T-cell (primary cell): ENCODE data around the gene TEX44. TPM values are rescaled to one million over a fixed set of nuclear protein-coding genes. Genes with fewer than 3 reads are reported as not detected.

ENCODE experiments used
- ATAC-seq, 4 experiments: fragments of 200-7000 bp in 3 of 4; fragments of 150-1000 bp in 1 of 4; cut with Tn5 transposase; replicated peaks in 1 of 4; 1 replicate in 3 of 4; 2 replicates in 1 of 4; pipeline ENCODE4 v1.10.0; 2021; ENCODE audit warnings: moderate library complexity in 3 of 4, mild to moderate bottlenecking in 2 of 4, moderate number of reproducible peaks in 1 of 4
- CTCF ChIA-PET, 2 donors: fragments of 300-600 bp; sonication (Branson Sonifier 250); formaldehyde crosslinking; loops; one replicate each; lab custom pipeline; 2022; ENCODE audit warnings: antibody characterized with exemption in 2 of 2; lab: Charles Lee
- POLR2A ChIA-PET, 2 donors: fragments of 300-600 bp; sonication (Branson Sonifier 250); formaldehyde crosslinking; loops; one replicate each; lab custom pipeline; 2022; ENCODE audit warnings: antibody characterized with exemption in 2 of 2; lab: Charles Lee
- DNase-seq, 35 experiments: peaks; one replicate each; pipeline versions ENCODE4 v3.0.0 to v3.0.0-alpha.2; 2013 to 2023
- H3K27ac ChIP-seq: one replicate; pipeline ENCODE4 v1.5.1; 2013; ENCODE audit warnings: low read length
- H3K27me3 ChIP-seq, 2 experiments: replicated peaks in 1 of 2; 1 replicate in 1 of 2; 2 replicates in 1 of 2; pipeline versions ENCODE4 v1.6.1 to v1.7.0; 2013; ENCODE audit warnings: low read length in 1 of 2, mixed read lengths in 1 of 2; ENCODE audit not compliant: control insufficient read depth in 2 of 2, insufficient read depth in 2 of 2; ENCODE audit errors: extremely low read depth in 1 of 2
- H3K36me3 ChIP-seq, 2 donors: 1 replicate in 1 of 2; 2 replicates in 1 of 2; pipeline versions ENCODE4 v1.6.1 to v1.7.0; 2013; ENCODE audit warnings: low read length in 1 of 2; ENCODE audit not compliant: control insufficient read depth in 2 of 2, insufficient read depth in 1 of 2; ENCODE audit errors: extremely low read depth in 1 of 2
- H3K4me1 ChIP-seq, 2 experiments: 1 replicate in 1 of 2; 2 replicates in 1 of 2; pipeline versions ENCODE4 v1.6.1 to v1.7.0; 2013; ENCODE audit warnings: low read length in 2 of 2, mixed read lengths in 1 of 2; ENCODE audit not compliant: insufficient read depth in 2 of 2, control insufficient read depth in 1 of 2; ENCODE audit errors: extremely low read depth in 1 of 2
- H3K4me3 ChIP-seq, 2 donors: 1 replicate in 1 of 2; 2 replicates in 1 of 2; pipeline versions ENCODE4 v1.5.1 to v1.7.0; 2013; ENCODE audit warnings: mild to moderate bottlenecking in 2 of 2, low read length in 1 of 2, moderate library complexity in 1 of 2; ENCODE audit not compliant: control insufficient read depth in 1 of 2; ENCODE audit errors: extremely low read depth in 1 of 2
- H3K9me3 ChIP-seq: 2 replicates; pipeline ENCODE4 v1.7.0; 2013
- H3K27ac Mint-ChIP-seq, 2 donors: one replicate each; pipeline ENCODE4 v1.8.0; 2020 to 2021; ENCODE audit warnings: mild to moderate bottlenecking in 2 of 2, mixed read lengths in 2 of 2
- H3K27me3 Mint-ChIP-seq, 2 donors: one replicate each; pipeline ENCODE4 v1.8.0; 2021 to 2022; ENCODE audit warnings: mixed read lengths in 2 of 2
- H3K36me3 Mint-ChIP-seq: one replicate; pipeline ENCODE4 v1.8.0; 2021; ENCODE audit warnings: mixed read lengths
- H3K4me1 Mint-ChIP-seq, 3 donors: one replicate each; pipeline ENCODE4 v1.8.0; 2020 to 2022; ENCODE audit warnings: mixed read lengths in 3 of 3, mild to moderate bottlenecking in 1 of 3
- H3K4me3 Mint-ChIP-seq, 3 donors: one replicate each; pipeline ENCODE4 v1.8.0; 2020 to 2022; ENCODE audit warnings: mild to moderate bottlenecking in 3 of 3, mixed read lengths in 3 of 3, moderate library complexity in 3 of 3
- H3K9me3 Mint-ChIP-seq, 3 donors: one replicate each; pipeline ENCODE4 v1.8.0; 2020 to 2022; ENCODE audit warnings: mixed read lengths in 3 of 3
- WGBS: methylation state at CpG from one replicate; pipeline ENCODE4 v1.1.5; 2013; ENCODE audit warnings: missing lambda C conversion rate; ENCODE audit not compliant: insufficient coverage; 5-methylcytosine and 5-hydroxymethylcytosine counted together
- total RNA-seq, 35 experiments: library from RNA in 6 of 35; stranded (reverse) in 6 of 35; fragments of 120-200 nt in 1 of 35; gene quantifications; one replicate each; pipeline versions ENCODE4 v1.2.1 to v1.2.4 and lab custom pipeline; 2013 to 2026

Gene TEX44
- total RNA-seq, 5 donors from 2014 or later (not counting 1 experiment from before 2014, with no cell fraction given), result not detected

- Mint-ChIP-seq H3K27me3 (no peaks in the 10 kb centered on the region), H3K36me3 (no peaks in the 10 kb centered on the region), H3K9me3 (no peaks in the 10 kb centered on the region), H3K4me1 (peaks cover 8 to 19% (median 8%) of the 10 kb centered on the region in 3 donors), H3K27ac (no peak overlapping the region), H3K4me3 (no peak overlapping the region)
- Histone ChIP-seq H3K36me3 (no peaks in the 10 kb centered on the region), H3K4me1 (peaks cover 4 to 22% of the 10 kb centered on the region in 2 experiments), H3K4me3 (no peak overlapping the region), H3K27ac (no peak overlapping the region), H3K27me3 (peaks cover 0 to 20% of the 10 kb centered on the region in 2 experiments), H3K9me3 (no peaks in the 10 kb centered on the region)
- POLR2A ChIA-PET, result interaction anchor here in 1 of 2 donors (0.6 kb wide), 1 partner anchor 39 kb away, joined by 6 read pairs; no protein-coding TSS in a partner anchor
- CTCF ChIA-PET, result interaction anchor here in 1 of 2 donors (0.6 to 1.9 kb wide), 13 partner anchors 10 to 120 kb away, joined by 3 to 14 read pairs (median 4); partner anchors contain the start of gene NMUR1
- ATAC-seq (no peak), DNase-seq (no peak)
- WGBS, result 84% methylated on average over 6 of the region's 11 CpGs
These were observed 8.1 kb downstream of the TEX44 start for GRCh38 chr2:231600619-231601355.

GRCh38 chr2:231601356-231602229 lies 8.9 kb downstream of the TEX44 start:
- Histone ChIP-seq H3K4me3 (no peak overlapping the region), H3K27ac (no peak overlapping the region), H3K4me1 (peaks cover 4 to 22% of the 10 kb centered on the region in 2 experiments), H3K27me3 (peaks cover 0 to 20% of the 10 kb centered on the region in 2 experiments), H3K9me3 (no peaks in the 10 kb centered on the region), H3K36me3 (no peaks in the 10 kb centered on the region)
- ATAC-seq, result peak; percentile 28 to 53 (median 46)
- POLR2A ChIA-PET, result interaction anchor here in 1 of 2 donors (0.7 to 1.2 kb wide), 2 partner anchors 112 to 192 kb away, joined by 3 read pairs; no protein-coding TSS in a partner anchor
- peak; percentile 32 to 88 (median 68) for DNase-seq
- Mint-ChIP-seq H3K36me3 (no peaks in the 10 kb centered on the region), H3K4me1 (peaks cover 8 to 19% (median 8%) of the 10 kb centered on the region in 3 donors), H3K9me3 (no peaks in the 10 kb centered on the region), H3K27ac (peak overlapping the region in 1 of 2 donors; percentile 54), H3K27me3 (no peaks in the 10 kb centered on the region), H3K4me3 (no peak overlapping the region)
- CTCF ChIA-PET, result interaction anchor here in 1 of 2 donors (0.6 to 1.9 kb wide), 16 partner anchors 9 to 121 kb away, joined by 3 to 14 read pairs (median 4); partner anchors contain the start of gene NMUR1
- 21% methylated on average over 4 of the region's 12 CpGs for WGBS

GRCh38 chr2:231602859-231603467 lies 10.3 kb downstream of the TEX44 start:
- H3K36me3 Mint-ChIP-seq, result no peaks in the 10 kb centered on the region
- no peak overlapping the region for H3K4me3 ChIP-seq
- H3K4me1 ChIP-seq, result peaks cover 4 to 22% of the 10 kb centered on the region in 2 experiments
- ChIA-PET POLR2A (interaction anchor here in 1 of 2 donors (1.2 kb wide), 1 partner anchor 111 kb away, joined by 3 read pairs; no protein-coding TSS in a partner anchor), CTCF (interaction anchor here (0.6 to 1.8 kb wide), 5 partner anchors 48 to 212 kb away, joined by 3 to 7 read pairs (median 3); no protein-coding TSS in a partner anchor)
- WGBS, result 63% methylated on average over 4 of the region's 6 CpGs
- H3K4me3 Mint-ChIP-seq, result peak overlapping the region; percentile 17 to 64 (median 43)
- H3K27me3 ChIP-seq, result peaks cover 0 to 23% of the 10 kb centered on the region in 2 experiments
- ATAC-seq (no peak), DNase-seq (no peak)
- no peaks in the 10 kb centered on the region for H3K9me3 Mint-ChIP-seq
- H3K4me1 Mint-ChIP-seq, result peaks cover 8 to 19% (median 8%) of the 10 kb centered on the region in 3 donors
- H3K27me3 Mint-ChIP-seq, result no peaks in the 10 kb centered on the region
- no peak overlapping the region for H3K27ac ChIP-seq
- no peaks in the 10 kb centered on the region for H3K36me3 ChIP-seq
- H3K27ac Mint-ChIP-seq, result no peak overlapping the region
- H3K9me3 ChIP-seq, result no peaks in the 10 kb centered on the region

GRCh38 chr2:231604101-231604684 lies 11.5 kb downstream of the TEX44 start:
- H3K4me1 Mint-ChIP-seq, result peaks cover 8 to 19% (median 8%) of the 10 kb centered on the region in 3 donors
- no peaks in the 10 kb centered on the region for H3K27me3 Mint-ChIP-seq
- H3K4me3 Mint-ChIP-seq, result peak overlapping the region; percentile 49 to 67 (median 64)
- H3K36me3 Mint-ChIP-seq, result no peaks in the 10 kb centered on the region
- no peaks in the 10 kb centered on the region for H3K36me3 ChIP-seq
- peak overlapping the region; percentile 25 to 28 for H3K4me3 ChIP-seq
- H3K9me3 ChIP-seq, result no peaks in the 10 kb centered on the region
- peaks cover 0 to 23% of the 10 kb centered on the region in 2 experiments for H3K27me3 ChIP-seq
- WGBS, result 17% methylated on average over 37 of the region's 40 CpGs
- DNase-seq (peak in 10 of 35 experiments; percentile 9 to 62 (median 20)), ATAC-seq (peak in 2 of 4 experiments; percentile 62)
- peak overlapping the region; percentile 49 for H3K27ac ChIP-seq
- no peaks in the 10 kb centered on the region for H3K9me3 Mint-ChIP-seq
- ChIA-PET POLR2A (interaction anchor here in 1 of 2 donors (0.6 kb wide), 3 partner anchors 48 to 105 kb away, joined by 3 to 5 read pairs (median 3); no protein-coding TSS in a partner anchor), CTCF (interaction anchor here in 1 of 2 donors (0.9 kb wide), 1 partner anchor 110 kb away, joined by 3 read pairs; no protein-coding TSS in a partner anchor)
- peaks cover 4 to 22% of the 10 kb centered on the region in 2 experiments for H3K4me1 ChIP-seq
- no peak overlapping the region for H3K27ac Mint-ChIP-seq

- Mint-ChIP-seq H3K4me3 (peak overlapping the region; percentile 58 to 72 (median 64)), H3K4me1 (peaks cover 8 to 19% (median 8%) of the 10 kb centered on the region in 3 donors), H3K36me3 (no peaks in the 10 kb centered on the region), H3K9me3 (no peaks in the 10 kb centered on the region), H3K27ac (peak overlapping the region in 1 of 2 donors; percentile 7), H3K27me3 (no peaks in the 10 kb centered on the region)
- CTCF ChIA-PET, result interaction anchor here in 1 of 2 donors (1.1 kb wide), 1 partner anchor 72 kb away, joined by 5 read pairs; no protein-coding TSS in a partner anchor
- peak; percentile 78 to 87 (median 84) for ATAC-seq
- Histone ChIP-seq H3K27ac (peak overlapping the region; percentile 68), H3K9me3 (no peaks in the 10 kb centered on the region), H3K4me3 (peak overlapping the region; percentile 38 to 57), H3K36me3 (no peaks in the 10 kb centered on the region), H3K27me3 (peaks cover 0 to 23% of the 10 kb centered on the region in 2 experiments), H3K4me1 (peaks cover 4 to 22% of the 10 kb centered on the region in 2 experiments)
- peak; percentile 66 to 99 (median 91) for DNase-seq
- 24% methylated on average over 54 of the region's 54 CpGs for WGBS
- POLR2A ChIA-PET, result interaction anchor here in 1 of 2 donors (0.6 kb wide), 1 partner anchor 104 kb away, joined by 5 read pairs; no protein-coding TSS in a partner anchor
These were observed 12.3 kb downstream of the TEX44 start for GRCh38 chr2:231604685-231605606.
